Measurements from ENCODE around the gene RPL31.

The RPL31 gene

DNA sequence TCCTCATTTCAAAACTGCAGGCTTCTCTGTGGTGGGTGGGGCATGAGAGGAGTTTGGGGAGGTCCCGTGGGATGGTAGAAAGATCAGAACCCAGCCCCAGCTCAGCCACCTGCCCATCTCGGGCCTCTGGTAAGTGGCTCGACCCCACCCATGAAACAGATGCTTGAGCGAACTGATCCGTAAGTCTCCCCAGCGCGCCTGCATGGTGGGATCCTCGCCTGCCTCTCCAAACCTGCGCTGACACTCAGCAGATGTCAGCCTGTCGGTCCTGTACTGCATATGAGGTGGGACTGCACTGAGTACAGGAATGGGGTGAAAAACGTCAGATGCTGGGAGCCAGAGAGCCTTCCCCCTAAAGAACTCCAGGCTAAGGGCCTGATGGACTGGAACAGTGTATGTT, 15.9 kb upstream of the RPL31 start:
- TF ChIP-seq SPI1 (IDR thresholded peaks at IDR 0.05; ENCODE audit: borderline replicate concordance, low read depth), result no peak
- TF ChIP-seq, protein P1, sequence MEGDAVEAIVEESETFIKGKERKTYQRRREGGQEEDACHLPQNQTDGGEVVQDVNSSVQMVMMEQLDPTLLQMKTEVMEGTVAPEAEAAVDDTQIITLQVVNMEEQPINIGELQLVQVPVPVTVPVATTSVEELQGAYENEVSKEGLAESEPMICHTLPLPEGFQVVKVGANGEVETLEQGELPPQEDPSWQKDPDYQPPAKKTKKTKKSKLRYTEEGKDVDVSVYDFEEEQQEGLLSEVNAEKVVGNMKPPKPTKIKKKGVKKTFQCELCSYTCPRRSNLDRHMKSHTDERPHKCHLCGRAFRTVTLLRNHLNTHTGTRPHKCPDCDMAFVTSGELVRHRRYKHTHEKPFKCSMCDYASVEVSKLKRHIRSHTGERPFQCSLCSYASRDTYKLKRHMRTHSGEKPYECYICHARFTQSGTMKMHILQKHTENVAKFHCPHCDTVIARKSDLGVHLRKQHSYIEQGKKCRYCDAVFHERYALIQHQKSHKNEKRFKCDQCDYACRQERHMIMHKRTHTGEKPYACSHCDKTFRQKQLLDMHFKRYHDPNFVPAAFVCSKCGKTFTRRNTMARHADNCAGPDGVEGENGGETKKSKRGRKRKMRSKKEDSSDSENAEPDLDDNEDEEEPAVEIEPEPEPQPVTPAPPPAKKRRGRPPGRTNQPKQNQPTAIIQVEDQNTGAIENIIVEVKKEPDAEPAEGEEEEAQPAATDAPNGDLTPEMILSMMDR (IDR thresholded peaks at IDR 0.05; ENCODE audit: insufficient read depth, low read length), result no peak
- no peak for TF ChIP-seq POLR2AphosphoS5 (IDR thresholded peaks at IDR 0.05; ENCODE audit: low read depth)
- no peak for TF ChIP-seq GABPA (IDR thresholded peaks at IDR 0.05; ENCODE audit: low read depth)
- TF ChIP-seq, protein P2, sequence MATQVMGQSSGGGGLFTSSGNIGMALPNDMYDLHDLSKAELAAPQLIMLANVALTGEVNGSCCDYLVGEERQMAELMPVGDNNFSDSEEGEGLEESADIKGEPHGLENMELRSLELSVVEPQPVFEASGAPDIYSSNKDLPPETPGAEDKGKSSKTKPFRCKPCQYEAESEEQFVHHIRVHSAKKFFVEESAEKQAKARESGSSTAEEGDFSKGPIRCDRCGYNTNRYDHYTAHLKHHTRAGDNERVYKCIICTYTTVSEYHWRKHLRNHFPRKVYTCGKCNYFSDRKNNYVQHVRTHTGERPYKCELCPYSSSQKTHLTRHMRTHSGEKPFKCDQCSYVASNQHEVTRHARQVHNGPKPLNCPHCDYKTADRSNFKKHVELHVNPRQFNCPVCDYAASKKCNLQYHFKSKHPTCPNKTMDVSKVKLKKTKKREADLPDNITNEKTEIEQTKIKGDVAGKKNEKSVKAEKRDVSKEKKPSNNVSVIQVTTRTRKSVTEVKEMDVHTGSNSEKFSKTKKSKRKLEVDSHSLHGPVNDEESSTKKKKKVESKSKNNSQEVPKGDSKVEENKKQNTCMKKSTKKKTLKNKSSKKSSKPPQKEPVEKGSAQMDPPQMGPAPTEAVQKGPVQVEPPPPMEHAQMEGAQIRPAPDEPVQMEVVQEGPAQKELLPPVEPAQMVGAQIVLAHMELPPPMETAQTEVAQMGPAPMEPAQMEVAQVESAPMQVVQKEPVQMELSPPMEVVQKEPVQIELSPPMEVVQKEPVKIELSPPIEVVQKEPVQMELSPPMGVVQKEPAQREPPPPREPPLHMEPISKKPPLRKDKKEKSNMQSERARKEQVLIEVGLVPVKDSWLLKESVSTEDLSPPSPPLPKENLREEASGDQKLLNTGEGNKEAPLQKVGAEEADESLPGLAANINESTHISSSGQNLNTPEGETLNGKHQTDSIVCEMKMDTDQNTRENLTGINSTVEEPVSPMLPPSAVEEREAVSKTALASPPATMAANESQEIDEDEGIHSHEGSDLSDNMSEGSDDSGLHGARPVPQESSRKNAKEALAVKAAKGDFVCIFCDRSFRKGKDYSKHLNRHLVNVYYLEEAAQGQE (IDR thresholded peaks at IDR 0.05; ENCODE audit: insufficient replicate concordance, low read depth), result no peak
- H3K4me3 ChIP-seq (replicated peaks; ENCODE audit: insufficient read depth, low read length), result no peak overlapping the region
- H3K27ac ChIP-seq (replicated peaks), result no peak overlapping the region
- H3K27me3 ChIP-seq (ENCODE audit: insufficient read depth, poor library complexity, severe bottlenecking), result no peaks in the 10 kb centered on the region
- DNase-seq (ENCODE audit: low read depth in 1 of 2, low spot score in 1 of 2), result no peak

DNA sequence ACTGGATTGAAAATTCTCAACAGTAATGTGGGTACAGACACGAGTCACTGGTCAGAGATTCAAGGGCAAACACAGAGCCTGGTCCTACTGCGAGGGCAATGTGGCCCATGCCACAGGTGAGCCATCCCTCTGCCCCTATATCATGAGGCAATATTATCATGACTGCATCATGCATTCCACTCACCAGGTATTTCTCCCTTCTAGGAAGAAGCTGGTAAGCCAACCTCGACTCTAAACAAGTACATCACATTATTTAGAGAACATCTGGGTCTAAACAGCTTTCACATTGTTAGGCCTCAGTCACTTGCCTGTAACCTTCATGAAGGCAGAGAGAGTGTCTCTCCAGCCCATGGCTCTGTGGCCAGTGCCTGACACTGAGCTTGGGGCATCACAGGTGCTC, 14.6 kb upstream of the RPL31 start:
- no peak overlapping the region for H3K27ac ChIP-seq (replicated peaks)
- H3K27me3 ChIP-seq (ENCODE audit: insufficient read depth, poor library complexity, severe bottlenecking), result no peaks in the 10 kb centered on the region
- TF ChIP-seq, protein P2 (IDR thresholded peaks at IDR 0.05; ENCODE audit: insufficient replicate concordance, low read depth), result no peak
- TF ChIP-seq POLR2AphosphoS5 (IDR thresholded peaks at IDR 0.05; ENCODE audit: low read depth) (no peak), SPI1 (IDR thresholded peaks at IDR 0.05; ENCODE audit: borderline replicate concordance, low read depth) (no peak), GABPA (IDR thresholded peaks at IDR 0.05; ENCODE audit: low read depth) (no peak)
- TF ChIP-seq, protein P1 (IDR thresholded peaks at IDR 0.05; ENCODE audit: insufficient read depth, low read length), result no peak
- DNase-seq (ENCODE audit: low read depth in 1 of 2, low spot score in 1 of 2), result no peak
- H3K4me3 ChIP-seq (replicated peaks; ENCODE audit: insufficient read depth, low read length), result no peak overlapping the region

DNA sequence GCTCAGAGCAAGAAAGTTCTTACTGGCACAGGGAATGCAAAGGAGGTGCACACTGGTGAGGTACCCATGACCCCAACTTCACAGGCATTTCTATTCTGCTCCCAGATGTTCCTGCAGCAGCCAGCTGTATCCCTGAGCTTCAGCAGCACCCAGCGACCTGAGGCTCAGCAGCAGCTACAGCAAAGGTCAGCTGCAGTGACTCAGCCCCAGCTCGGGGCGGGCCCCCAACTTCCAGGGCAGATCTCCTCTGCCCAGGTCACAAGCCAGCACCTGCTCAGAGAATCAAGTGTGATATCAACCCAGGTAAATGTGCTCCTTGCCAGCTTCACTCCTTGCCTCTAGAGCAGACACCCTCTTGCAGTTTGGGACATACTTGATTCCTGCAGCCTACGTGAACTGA, 14.1 kb upstream of the RPL31 start:
- TF ChIP-seq, protein P2 (IDR thresholded peaks at IDR 0.05; ENCODE audit: insufficient replicate concordance, low read depth), result no peak
- TF ChIP-seq POLR2AphosphoS5 (IDR thresholded peaks at IDR 0.05; ENCODE audit: low read depth), result no peak
- TF ChIP-seq GABPA (IDR thresholded peaks at IDR 0.05; ENCODE audit: low read depth), result no peak
- no peak for TF ChIP-seq SPI1 (IDR thresholded peaks at IDR 0.05; ENCODE audit: borderline replicate concordance, low read depth)
- TF ChIP-seq, protein P1 (IDR thresholded peaks at IDR 0.05; ENCODE audit: insufficient read depth, low read length), result no peak

More for the DNA sequence above, 14.1 kb upstream of the RPL31 start:
- Histone ChIP-seq H3K4me3 (replicated peaks; ENCODE audit: insufficient read depth, low read length) (no peak overlapping the region), H3K27me3 (ENCODE audit: insufficient read depth, poor library complexity, severe bottlenecking) (no peaks in the 10 kb centered on the region), H3K27ac (replicated peaks) (no peak overlapping the region)
- no peak for DNase-seq (ENCODE audit: low read depth in 1 of 2, low spot score in 1 of 2)
